Measurements from ENCODE around the gene LYSMD1.

DNA sequence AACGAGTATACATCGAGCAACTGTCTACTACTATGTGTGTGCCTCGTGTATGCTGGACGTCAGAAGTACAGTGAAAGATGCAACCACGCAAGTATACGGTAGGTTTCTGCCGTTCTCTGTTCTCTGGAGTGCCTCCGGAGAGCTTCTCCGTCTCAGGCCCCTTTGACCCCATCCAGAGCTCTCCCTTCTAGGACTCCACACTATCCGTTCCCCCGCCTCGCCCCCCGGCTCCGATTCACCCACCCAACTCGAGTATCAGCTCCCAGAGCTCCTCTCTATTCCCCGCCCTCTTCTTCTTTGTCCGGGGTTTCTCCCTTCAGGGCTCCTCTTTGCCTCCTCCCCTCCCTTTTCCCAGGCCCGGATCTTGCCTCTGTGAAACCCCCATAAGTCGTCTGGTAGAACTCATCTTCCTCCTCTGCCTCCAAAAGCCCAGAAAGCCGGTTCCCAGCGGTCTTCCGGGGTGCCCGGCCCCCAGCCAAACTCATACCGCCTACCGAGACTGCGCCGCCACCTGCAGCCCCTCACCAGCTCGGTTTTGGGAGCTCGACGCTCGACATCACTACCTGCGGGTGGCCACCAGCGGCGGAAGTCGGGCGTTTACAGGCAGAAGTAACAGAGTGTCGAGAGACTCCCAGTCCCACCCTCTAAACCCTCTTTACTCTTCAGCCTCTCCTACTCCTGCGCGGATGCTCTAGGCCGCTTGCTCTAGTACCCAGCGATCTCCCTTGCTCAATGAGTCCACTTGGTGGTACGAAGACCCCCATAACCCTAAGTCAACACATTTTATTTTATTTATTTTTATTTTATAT is 24.1 kb upstream of the LYSMD1 start, which contains the start of gene VPS72:
- TF ChIP-seq, protein P1, sequence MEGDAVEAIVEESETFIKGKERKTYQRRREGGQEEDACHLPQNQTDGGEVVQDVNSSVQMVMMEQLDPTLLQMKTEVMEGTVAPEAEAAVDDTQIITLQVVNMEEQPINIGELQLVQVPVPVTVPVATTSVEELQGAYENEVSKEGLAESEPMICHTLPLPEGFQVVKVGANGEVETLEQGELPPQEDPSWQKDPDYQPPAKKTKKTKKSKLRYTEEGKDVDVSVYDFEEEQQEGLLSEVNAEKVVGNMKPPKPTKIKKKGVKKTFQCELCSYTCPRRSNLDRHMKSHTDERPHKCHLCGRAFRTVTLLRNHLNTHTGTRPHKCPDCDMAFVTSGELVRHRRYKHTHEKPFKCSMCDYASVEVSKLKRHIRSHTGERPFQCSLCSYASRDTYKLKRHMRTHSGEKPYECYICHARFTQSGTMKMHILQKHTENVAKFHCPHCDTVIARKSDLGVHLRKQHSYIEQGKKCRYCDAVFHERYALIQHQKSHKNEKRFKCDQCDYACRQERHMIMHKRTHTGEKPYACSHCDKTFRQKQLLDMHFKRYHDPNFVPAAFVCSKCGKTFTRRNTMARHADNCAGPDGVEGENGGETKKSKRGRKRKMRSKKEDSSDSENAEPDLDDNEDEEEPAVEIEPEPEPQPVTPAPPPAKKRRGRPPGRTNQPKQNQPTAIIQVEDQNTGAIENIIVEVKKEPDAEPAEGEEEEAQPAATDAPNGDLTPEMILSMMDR (IDR thresholded peaks at IDR 0.05 in 8 of 11, conservative IDR thresholded peaks at IDR 0.05 in 3 of 11), result peak in 7 of 11 experiments; percentile 9 to 63 (median 40)
- TF ChIP-seq POLR2AphosphoS5 (IDR thresholded peaks at IDR 0.05), result peak; percentile 88 to 90 (median 90)
- peak in 1 of 3 donors; percentile 9 for TF ChIP-seq POLR2A (IDR thresholded peaks at IDR 0.05)
